Activated CD4-positive, alpha-beta T cell treated with anti-CD3 and anti-CD28 coated beads for 4 hours (primary cell): ENCODE data around the gene PLEKHO2.
A peak's percentile ranks its signal among the peaks of the same experiment; 100 is the strongest.

Experiments used
- DNase-seq, 2 donors: peaks; one replicate each; pipeline ENCODE4 v3.0.0-alpha.2; 2020

PLEKHO2 gene

GRCh38 chr15:64895285-64896065, 53.8 kb downstream of the PLEKHO2 start:
- DNase-seq = peak; percentile 39 to 46

- no peak for DNase-seq
Measured at GRCh38 chr15:64896371-64897069, 54.8 kb downstream of the PLEKHO2 start.

GRCh38 chr15:64897345-64897985, 55.8 kb downstream of the PLEKHO2 start:
- no peak for DNase-seq

- DNase-seq = no peak
Measured at GRCh38 chr15:64898406-64898805, 56.7 kb downstream of the PLEKHO2 start.

- DNase-seq = no peak
Measured at GRCh38 chr15:64901141-64901540, 59.4 kb downstream of the PLEKHO2 start.

GRCh38 chr15:64901914-64902313, 60.2 kb downstream of the PLEKHO2 start:
- no peak for DNase-seq

GRCh38 chr15:64902863-64903262, 61.1 kb downstream of the PLEKHO2 start:
- DNase-seq = no peak

GRCh38 chr15:64903326-64903950, 61.7 kb downstream of the PLEKHO2 start:
- no peak for DNase-seq

GRCh38 chr15:64904189-64904588, 62.5 kb downstream of the PLEKHO2 start:
- DNase-seq = no peak

- peak; percentile 72 to 81 for DNase-seq
Measured at GRCh38 chr15:64905119-64905831, 63.6 kb downstream of the PLEKHO2 start.

- no peak for DNase-seq
Measured at GRCh38 chr15:64905941-64906340, 64.2 kb downstream of the PLEKHO2 start.

GRCh38 chr15:64906402-64906801, 64.7 kb downstream of the PLEKHO2 start:
- DNase-seq = no peak

- no peak for DNase-seq
Measured at GRCh38 chr15:64907991-64908390, 66.3 kb downstream of the PLEKHO2 start.

GRCh38 chr15:64909546-64909945, 67.8 kb downstream of the PLEKHO2 start:
- DNase-seq = no peak

GRCh38 chr15:64911311-64912186, 69.8 kb downstream of the PLEKHO2 start, which contains the start of gene ANKDD1A:
ANKDD1A (plus strand) TSS chr15:64911902; CDS start chr15:64911931, 29 bp downstream.
- DNase-seq = peak in 1 of 2 donors; percentile 10

- no peak for DNase-seq
Measured at GRCh38 chr15:64912379-64913325, 70.9 kb downstream of the PLEKHO2 start.

- no peak for DNase-seq
Measured at GRCh38 chr15:64915518-64916227, 74.0 kb downstream of the PLEKHO2 start.

- no peak for DNase-seq
Measured at GRCh38 chr15:64916365-64916764, 74.7 kb downstream of the PLEKHO2 start.

GRCh38 chr15:64917211-64917610, 75.5 kb downstream of the PLEKHO2 start:
- DNase-seq = no peak
